Rectal smooth muscle tissue (tissue), 1 donor: Measurements from ENCODE around the gene PRKCZ.
"Not testable (repeated sequence)": the region's sequence is repeated elsewhere in the genome, so short reads cannot be mapped to it uniquely, and the experiment has no call there.

Experiments
- H3K27ac ChIP-seq: one replicate; pipeline ENCODE4 v1.7.0; 2013; ENCODE audit warnings: low read depth, low read length, inconsistent platforms
- H3K27me3 ChIP-seq: one replicate; pipeline ENCODE4 v1.7.0; 2013; ENCODE audit warnings: low read length; ENCODE audit not compliant: control insufficient read depth, insufficient read depth
- H3K36me3 ChIP-seq: one replicate; pipeline ENCODE4 v1.7.0; 2013; ENCODE audit warnings: low read length; ENCODE audit not compliant: control insufficient read depth, insufficient read depth
- H3K4me1 ChIP-seq: one replicate; pipeline ENCODE4 v1.7.0; 2013; ENCODE audit warnings: low read length; ENCODE audit not compliant: control insufficient read depth, insufficient read depth
- H3K4me3 ChIP-seq: one replicate; pipeline ENCODE4 v1.7.0; 2013; ENCODE audit warnings: low read length
- H3K9ac ChIP-seq: one replicate; pipeline ENCODE4 v1.7.0; 2013; ENCODE audit warnings: low read length

PRKCZ gene

DNA sequence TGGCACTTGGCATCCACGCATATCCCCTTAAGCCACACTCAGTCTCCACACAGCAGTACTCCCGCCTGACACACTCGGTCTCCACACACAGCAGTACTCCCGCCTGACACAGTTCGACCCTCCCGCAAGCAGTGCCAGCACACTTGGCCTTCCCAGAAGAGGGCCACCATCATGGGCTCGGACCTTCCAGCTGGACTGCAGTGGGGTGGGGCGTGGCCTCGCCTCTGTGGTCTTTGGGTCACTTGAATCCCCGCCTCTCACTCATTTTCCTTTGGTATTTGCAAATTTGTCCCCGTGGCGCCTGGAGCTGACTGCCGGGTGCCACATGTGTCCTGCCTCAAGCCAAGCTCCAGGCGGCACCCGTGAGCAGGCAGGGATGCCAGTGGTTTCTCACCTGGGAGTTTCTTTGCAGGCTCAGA, 80.7 kb downstream of the PRKCZ start:
- no peaks in the 10 kb centered on the region for H3K27me3 ChIP-seq
- H3K4me1 ChIP-seq, result peaks cover 22% of the 10 kb centered on the region
- H3K4me3 ChIP-seq, result no peak overlapping the region
- H3K36me3 ChIP-seq, result no peaks in the 10 kb centered on the region
- no peak overlapping the region for H3K9ac ChIP-seq
- H3K27ac ChIP-seq, result no peak overlapping the region

DNA sequence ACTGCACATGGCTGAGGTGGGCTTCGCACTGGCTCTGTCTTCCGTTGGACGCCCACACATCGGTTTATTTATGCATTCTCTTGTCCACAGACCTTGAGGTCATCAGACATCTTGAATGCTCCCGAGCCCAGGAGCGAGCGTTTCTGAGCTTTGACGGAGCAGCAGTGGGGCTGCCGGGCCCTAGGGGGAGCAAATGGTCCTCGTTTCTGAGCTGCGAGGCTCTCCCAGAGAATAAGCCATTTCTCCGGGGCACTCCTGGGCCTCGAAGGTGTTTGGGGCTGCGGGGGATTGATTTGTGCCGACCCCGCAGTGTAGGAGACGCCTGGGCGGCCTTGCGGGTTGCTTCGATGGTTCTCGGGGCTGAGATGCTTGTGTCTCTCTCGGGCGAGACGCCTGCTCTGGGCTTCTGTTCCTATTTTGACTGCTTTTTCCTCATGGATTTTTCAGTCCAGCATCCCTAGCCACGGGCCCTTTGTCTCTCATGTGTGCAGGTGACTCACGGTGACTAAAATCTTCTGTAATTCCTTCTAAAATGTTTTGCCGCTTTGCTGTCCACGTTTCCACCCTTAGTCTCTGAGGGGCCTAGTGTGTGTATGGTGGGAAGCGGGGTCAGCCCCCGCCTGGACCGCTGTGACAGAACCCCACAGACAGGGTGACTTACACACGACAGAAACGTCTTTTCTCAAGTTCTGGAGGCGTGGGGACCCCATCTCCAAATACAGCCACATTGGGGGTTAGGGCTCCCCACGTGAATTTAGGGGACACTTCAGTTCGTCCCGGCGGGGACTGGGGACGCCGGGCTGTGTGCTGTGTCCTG, 82.2 kb downstream of the PRKCZ start:
- peak overlapping the region; percentile 55 for H3K9ac ChIP-seq
- H3K27me3 ChIP-seq, result no peaks in the 10 kb centered on the region
- H3K36me3 ChIP-seq, result no peaks in the 10 kb centered on the region
- H3K4me1 ChIP-seq, result peaks cover 25% of the 10 kb centered on the region
- H3K4me3 ChIP-seq, result peak overlapping the region; percentile 68
- H3K27ac ChIP-seq, result peak overlapping the region; percentile 97

DNA sequence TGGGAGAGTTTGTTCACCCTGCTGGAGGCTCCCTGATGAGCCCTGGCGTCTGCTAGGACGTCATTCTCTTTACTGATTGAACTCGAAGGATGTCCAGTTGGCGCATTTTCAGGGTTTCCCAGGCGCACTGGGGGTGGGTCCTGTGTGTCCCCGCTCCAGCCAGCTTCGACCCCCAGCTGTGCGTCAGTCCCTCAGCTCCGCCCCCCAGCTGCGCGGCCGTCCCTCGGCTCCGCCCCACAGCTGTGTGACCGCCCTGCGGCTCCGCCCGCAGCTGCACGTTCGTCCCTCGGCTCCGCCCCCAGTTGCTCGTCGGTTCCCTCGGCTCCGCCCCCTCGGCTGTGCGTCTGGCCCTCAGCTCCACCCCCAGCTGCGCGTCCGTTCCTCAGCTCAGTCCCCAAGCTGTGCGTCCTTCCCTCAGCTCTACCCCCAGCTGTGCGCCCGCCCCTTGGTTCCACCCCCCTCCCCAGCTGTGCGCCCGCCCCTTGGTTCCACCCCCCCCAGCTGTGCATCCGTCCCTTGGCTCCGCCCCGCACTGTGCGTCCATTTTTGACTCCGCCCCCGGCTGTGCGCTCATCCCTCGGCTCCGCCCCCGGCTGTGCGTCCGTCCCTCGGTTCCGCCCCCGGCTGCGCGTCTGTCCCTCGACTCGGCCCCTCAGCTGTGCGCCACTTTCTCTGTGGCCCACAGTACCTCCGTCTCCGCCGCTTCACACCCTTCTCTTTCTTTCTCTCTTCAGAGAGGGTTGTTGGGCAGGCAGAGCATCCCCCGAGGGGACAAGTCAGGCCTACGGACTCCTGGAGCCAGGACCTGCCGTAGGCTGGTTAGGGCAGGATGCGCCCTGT, 83.0 kb downstream of the PRKCZ start:
- H3K27me3 ChIP-seq, result no peaks in the 10 kb centered on the region
- H3K9ac ChIP-seq, result peak overlapping the region; percentile 55
- H3K4me1 ChIP-seq, result peaks cover 25% of the 10 kb centered on the region
- no peaks in the 10 kb centered on the region for H3K36me3 ChIP-seq
- peak overlapping the region; percentile 68 for H3K4me3 ChIP-seq
- H3K27ac ChIP-seq, result peak overlapping the region; percentile 97

DNA sequence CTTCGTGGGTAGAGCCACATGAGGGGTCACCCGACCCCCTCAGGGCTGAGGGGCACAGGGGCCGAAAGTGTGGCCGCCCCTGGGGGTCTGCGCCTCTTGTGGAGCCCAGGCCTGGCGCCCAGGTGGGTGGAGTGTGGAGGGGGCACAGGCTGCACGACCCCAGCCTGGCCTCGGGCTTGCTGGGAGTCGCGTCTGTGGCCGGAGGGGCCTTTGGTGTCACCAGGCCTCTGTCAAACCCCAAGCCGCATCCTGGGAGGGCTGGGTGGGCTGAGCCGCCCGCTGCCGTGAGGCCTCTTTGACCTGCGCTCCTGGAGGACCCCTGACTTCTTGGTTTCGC, 83.6 kb downstream of the PRKCZ start:
- peak overlapping the region; percentile 58 for H3K4me3 ChIP-seq
- no peaks in the 10 kb centered on the region for H3K27me3 ChIP-seq
- H3K4me1 ChIP-seq, result peaks cover 25% of the 10 kb centered on the region
- H3K27ac ChIP-seq, result peak overlapping the region; percentile 97
- H3K36me3 ChIP-seq, result no peaks in the 10 kb centered on the region
- peak overlapping the region; percentile 29 for H3K9ac ChIP-seq

DNA sequence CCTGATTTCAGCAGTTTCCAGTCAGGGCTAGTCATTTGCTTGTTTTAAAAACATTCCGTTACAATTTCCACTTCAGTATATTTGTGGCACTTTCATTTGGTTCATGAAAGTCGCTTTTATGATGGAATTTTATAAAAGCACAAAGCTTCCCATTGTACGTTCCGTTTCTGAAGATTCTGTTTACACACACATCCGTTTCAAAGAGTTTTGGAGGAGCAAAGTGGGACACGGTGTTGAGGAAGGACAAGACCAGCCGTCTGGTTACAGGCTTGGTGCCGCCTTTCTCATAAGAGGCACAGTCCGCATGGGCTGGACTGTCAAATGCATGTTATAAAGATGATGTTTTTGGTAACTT, 84.0 kb downstream of the PRKCZ start:
- peaks cover 25% of the 10 kb centered on the region for H3K4me1 ChIP-seq
- no peak overlapping the region for H3K4me3 ChIP-seq
- no peak overlapping the region for H3K9ac ChIP-seq
- H3K36me3 ChIP-seq, result no peaks in the 10 kb centered on the region
- no peaks in the 10 kb centered on the region for H3K27me3 ChIP-seq
- H3K27ac ChIP-seq, result peak overlapping the region; percentile 97

DNA sequence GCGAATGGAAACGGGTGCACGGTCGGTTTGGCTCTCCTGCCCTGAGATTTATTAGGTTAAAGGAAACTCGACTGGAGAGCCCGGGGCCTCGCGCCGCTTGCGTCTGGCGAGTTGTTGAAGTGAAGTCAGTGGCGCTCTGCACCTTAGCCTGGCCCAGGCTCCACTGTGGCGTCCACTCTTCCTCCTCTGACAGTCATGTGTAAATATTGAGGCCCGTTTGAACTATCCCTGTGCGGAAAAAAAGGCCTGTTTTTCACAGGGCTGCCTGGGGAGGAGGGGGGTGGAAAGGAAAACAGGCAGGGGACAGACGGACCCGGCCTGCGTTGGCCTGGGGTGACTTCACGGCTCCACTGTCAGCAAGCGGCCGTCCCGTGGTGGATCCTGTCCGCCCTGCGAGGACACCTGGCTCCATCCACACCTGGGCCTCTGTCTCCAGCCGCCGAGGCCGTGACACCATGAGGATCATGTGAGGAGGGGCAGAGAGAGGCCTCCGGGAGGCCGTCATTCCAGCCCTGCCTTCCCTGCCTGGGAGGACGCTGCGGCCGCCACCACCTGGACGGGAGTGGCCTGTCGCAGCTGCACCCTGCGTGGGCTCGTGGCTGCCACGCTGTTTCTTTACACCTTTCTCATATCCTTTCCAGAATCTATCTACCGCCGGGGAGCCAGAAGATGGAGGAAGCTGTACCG, 84.6 kb downstream of the PRKCZ start:
- H3K4me3 ChIP-seq, result no peak overlapping the region
- H3K36me3 ChIP-seq, result no peaks in the 10 kb centered on the region
- H3K27me3 ChIP-seq, result no peaks in the 10 kb centered on the region
- H3K4me1 ChIP-seq, result peaks cover 25% of the 10 kb centered on the region
- H3K27ac ChIP-seq, result peak overlapping the region; percentile 86
- H3K9ac ChIP-seq, result no peak overlapping the region

DNA sequence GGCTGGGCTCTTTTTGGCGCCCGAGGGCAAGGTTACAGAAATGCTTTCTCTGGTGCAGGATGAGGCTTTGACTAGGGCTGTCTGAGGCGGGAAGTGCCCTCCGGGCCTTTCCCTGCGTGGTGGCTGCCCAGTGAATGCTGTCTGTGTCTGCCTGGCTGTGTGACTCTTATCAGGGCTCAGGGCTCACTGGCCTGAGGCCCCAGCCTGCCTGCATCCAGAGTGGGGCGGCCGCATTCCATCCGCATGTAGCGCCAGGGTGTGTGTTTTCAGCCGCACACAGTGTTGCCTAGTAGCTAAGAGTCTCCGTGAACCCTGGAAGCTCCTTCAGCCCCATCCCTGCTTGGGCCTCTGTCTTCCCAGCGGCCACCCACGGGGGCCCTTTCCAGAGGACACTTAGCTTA, 85.2 kb downstream of the PRKCZ start:
- no peaks in the 10 kb centered on the region for H3K27me3 ChIP-seq
- H3K36me3 ChIP-seq, result no peaks in the 10 kb centered on the region
- no peak overlapping the region for H3K4me3 ChIP-seq
- peaks cover 25% of the 10 kb centered on the region for H3K4me1 ChIP-seq
- H3K27ac ChIP-seq, result peak overlapping the region; percentile 86
- no peak overlapping the region for H3K9ac ChIP-seq

DNA sequence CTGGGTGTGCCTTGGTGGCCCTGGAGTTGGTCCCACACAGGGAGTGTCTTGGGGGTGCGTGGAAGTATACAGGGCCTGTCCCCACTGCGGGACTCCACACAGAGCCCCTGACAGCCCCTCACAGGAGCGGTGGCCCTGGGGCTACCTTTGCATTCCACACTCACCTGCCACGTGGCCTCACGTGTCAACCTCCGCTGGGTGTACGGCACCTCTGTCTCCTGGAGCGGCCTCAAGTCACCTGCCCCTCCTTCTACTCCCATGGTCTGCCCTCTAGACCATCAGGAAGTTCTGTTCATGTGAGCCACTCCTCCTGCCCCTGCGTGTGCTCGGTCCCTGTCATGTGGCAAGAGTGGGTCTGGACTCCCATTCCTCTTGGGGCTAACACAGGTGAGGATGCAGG, 85.7 kb downstream of the PRKCZ start:
- Histone ChIP-seq H3K4me3 (no peak overlapping the region), H3K9ac (no peak overlapping the region), H3K4me1 (peaks cover 25% of the 10 kb centered on the region), H3K27me3 (no peaks in the 10 kb centered on the region), H3K27ac (peak overlapping the region; percentile 86), H3K36me3 (no peaks in the 10 kb centered on the region)

DNA sequence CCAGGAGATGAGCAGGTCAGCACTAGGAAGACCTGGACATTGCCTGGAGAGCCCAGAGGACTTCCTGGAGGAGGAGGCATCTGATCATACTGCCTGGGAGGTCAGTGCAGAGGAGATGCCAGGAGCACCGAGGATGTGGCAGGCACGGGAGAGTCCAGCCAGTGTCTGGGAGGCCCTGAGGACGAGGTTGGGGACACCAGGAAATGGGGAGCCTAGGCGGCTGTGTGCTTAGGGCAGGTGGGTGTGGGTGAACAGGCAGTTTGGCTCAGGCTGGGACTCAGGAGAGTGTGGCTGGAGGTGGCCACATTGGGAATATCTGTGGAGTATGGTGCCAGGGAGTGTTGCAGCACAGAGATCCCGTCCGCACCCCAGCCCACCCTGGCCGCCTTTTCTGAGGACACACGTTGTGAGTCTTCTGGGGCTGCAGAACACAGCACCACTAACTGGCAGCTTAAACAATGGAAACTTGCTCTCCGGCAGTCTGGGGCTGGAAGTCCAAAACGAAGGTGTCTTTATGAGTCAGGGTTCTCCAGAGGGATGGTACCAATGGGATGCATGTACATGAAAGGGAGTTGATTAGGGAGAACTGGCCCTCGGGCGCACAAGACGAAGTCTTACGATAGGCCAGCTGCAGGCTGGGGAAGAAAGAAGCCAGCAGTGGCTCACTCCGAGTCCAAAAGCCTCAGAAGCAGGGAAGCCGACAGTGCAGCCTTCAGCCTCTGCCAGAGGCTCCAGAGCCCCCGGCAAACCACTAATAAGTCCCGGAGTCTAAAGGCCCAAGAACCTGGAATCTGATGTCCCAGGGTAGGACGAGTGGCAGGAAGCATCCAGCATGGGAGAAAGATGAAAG, 86.4 kb downstream of the PRKCZ start:
- Histone ChIP-seq H3K27ac (no peak overlapping the region), H3K27me3 (no peaks in the 10 kb centered on the region), H3K36me3 (no peaks in the 10 kb centered on the region), H3K4me3 (no peak overlapping the region), H3K9ac (no peak overlapping the region), H3K4me1 (peaks cover 25% of the 10 kb centered on the region)

DNA sequence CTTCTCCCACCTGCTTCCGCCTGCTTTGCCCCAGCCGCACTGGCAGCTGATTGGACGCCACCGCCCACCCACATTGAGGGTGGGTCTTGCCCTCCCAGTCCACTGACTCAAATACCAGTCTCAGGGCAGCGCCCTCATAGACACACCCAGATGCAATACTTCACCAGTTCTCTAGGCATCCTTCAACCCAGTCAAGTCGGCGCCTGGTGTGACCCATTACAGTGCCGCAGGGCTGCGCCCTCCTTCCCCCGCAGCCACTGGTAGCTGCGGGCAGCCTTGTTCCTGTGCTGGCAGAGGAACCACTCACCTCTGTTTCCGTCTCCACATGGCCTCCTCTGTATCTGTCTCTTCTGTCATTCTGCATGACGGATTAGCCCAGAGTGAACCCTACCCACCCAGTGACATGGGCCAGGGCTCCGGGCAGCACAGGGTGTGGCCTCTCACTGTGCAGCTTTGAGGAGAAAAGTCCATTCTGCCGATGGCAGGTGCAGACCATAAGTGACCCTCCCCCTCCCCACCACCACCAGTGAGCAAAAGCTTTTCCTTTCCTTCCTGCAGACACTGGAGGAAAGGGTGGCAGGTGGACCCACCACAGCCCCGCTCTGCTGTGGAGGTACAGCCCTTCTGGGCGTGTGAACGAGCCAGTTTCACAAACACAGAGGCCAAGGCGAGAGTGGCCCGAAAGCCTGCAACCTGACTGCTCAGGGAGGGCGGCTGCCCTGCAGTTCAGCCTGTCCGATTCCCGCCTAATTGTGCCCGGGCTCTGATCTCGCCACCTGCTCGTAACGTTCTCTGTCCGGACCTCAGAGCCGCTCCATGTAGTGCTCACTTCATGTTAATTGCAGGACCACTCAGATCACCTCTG, 87.3 kb downstream of the PRKCZ start:
- no peak overlapping the region for H3K9ac ChIP-seq
- H3K27ac ChIP-seq, result no peak overlapping the region
- no peak overlapping the region for H3K4me3 ChIP-seq
- H3K4me1 ChIP-seq, result peaks cover 20% of the 10 kb centered on the region
- H3K27me3 ChIP-seq, result no peaks in the 10 kb centered on the region
- H3K36me3 ChIP-seq, result no peaks in the 10 kb centered on the region

DNA sequence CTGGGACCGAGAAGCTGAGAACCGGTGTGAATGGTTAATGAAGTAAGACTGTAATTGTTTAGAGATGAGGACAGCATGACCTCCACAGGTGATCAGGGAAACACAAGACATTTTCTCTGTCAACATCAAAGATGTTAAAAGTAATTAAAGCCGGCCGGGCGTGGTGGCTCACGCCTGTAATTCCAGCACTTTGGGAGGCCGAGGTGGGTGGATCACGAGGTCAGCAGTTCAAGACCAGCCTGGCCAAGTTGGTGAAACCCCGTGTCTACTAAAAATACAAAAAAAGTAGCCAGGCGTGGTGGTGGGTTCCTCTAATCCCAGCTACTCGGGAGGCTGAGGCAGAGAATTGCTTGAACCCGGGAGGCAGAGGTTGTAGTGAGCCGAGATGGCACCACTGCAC, 88.9 kb downstream of the PRKCZ start:
- not testable (repeated sequence) for H3K27ac ChIP-seq, H3K9ac ChIP-seq, H3K4me3 ChIP-seq, H3K27me3 ChIP-seq, H3K36me3 ChIP-seq
- peaks cover 14% of the 10 kb centered on the region for H3K4me1 ChIP-seq
